Cerebellar cortex (tissue), 1 donor: ENCODE data around the gene DNM3.

Experiments
- DNase-seq: peaks from one replicate; pipeline ENCODE4 v3.0.0-alpha.2; 2015; ENCODE audit warnings: low spot score

Gene DNM3

GRCh38 chr1:172107316-172107975 is 266.1 kb downstream of the DNM3 start:
- DNase-seq: peak; percentile 50

- DNase-seq: no peak
These were observed 267.0 kb downstream of the DNM3 start for GRCh38 chr1:172108161-172108893.

- no peak for DNase-seq
These were observed 268.1 kb downstream of the DNM3 start for GRCh38 chr1:172109359-172109758.

- no peak for DNase-seq
These were observed 271.3 kb downstream of the DNM3 start for GRCh38 chr1:172112576-172112975.

GRCh38 chr1:172117800-172118199 is 276.5 kb downstream of the DNM3 start:
- DNase-seq: no peak

- no peak for DNase-seq
These were observed 277.3 kb downstream of the DNM3 start for GRCh38 chr1:172118618-172119017.

- DNase-seq: no peak
These were observed 277.9 kb downstream of the DNM3 start for GRCh38 chr1:172119184-172119583.

GRCh38 chr1:172120381-172120780 is 279.1 kb downstream of the DNM3 start:
- no peak for DNase-seq

- no peak for DNase-seq
These were observed 279.9 kb downstream of the DNM3 start for GRCh38 chr1:172121081-172121717.

GRCh38 chr1:172122381-172122780 is 281.1 kb downstream of the DNM3 start:
- DNase-seq: no peak

- no peak for DNase-seq
These were observed 284.0 kb downstream of the DNM3 start for GRCh38 chr1:172125250-172125649.

- DNase-seq: no peak
These were observed 284.6 kb downstream of the DNM3 start for GRCh38 chr1:172125812-172126430.

GRCh38 chr1:172132836-172133235 is 291.5 kb downstream of the DNM3 start:
- DNase-seq: no peak

GRCh38 chr1:172134087-172134731 is 292.9 kb downstream of the DNM3 start:
- no peak for DNase-seq

GRCh38 chr1:172135076-172135672 is 293.9 kb downstream of the DNM3 start:
- no peak for DNase-seq

GRCh38 chr1:172135978-172136610 is 294.8 kb downstream of the DNM3 start:
- DNase-seq: no peak

GRCh38 chr1:172136925-172137324 is 295.6 kb downstream of the DNM3 start:
- DNase-seq: peak; percentile 53

GRCh38 chr1:172137703-172138454 is 296.6 kb downstream of the DNM3 start:
- peak; percentile 53 for DNase-seq

GRCh38 chr1:172138634-172139033 is 297.3 kb downstream of the DNM3 start:
- peak; percentile 77 for DNase-seq

- DNase-seq: no peak
These were observed 297.9 kb downstream of the DNM3 start for GRCh38 chr1:172139196-172139595.

GRCh38 chr1:172140072-172140471 is 298.8 kb downstream of the DNM3 start:
- no peak for DNase-seq
